MM.1S (cell line): ENCODE data around the gene ARL1.

Experiments
- CTCF ChIP-seq: fragments of 300-600 bp; sonication (generic); IDR thresholded peaks from 2 replicates; pipeline ENCODE4 v1.5.1; 2016; ENCODE audit warnings: antibody characterized with exemption, low read length, mixed read lengths
- EZH2 ChIP-seq: fragments of 300-600 bp; sonication (generic); optimal IDR thresholded peaks from 2 replicates; pipeline ENCODE3; 2017; ENCODE audit warnings: low read depth, mild to moderate bottlenecking, antibody characterized with exemption, low read length, mixed read lengths
- EZH2phosphoT487 ChIP-seq: fragments of 300-600 bp; sonication (generic); IDR thresholded peaks from 2 replicates; pipeline ENCODE4 v1.6.1; 2018; ENCODE audit warnings: antibody characterized with exemption, low read length

DNA sequence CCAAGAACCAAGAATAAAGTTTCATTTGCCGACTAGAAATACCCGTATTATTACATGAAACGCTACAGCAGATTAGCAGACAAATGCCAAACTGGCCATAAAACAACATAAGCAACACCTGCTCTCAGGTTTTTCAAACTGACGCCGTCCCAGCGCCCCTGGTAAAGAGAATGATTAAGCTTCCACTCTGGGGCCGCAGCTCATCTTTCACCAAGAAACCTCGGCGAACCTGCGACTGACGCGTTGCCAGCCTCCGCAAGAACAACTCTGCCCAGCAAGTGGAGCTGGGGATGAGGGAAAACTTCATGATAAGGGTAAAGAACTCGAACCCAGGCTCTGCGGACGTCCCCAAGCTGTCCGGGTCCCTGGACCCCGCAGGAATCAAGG lies 530 bp downstream of the ARL1 start:
- TF ChIP-seq CTCF (no peak), EZH2 (no peak), EZH2phosphoT487 (no peak)
